ENCODE measurements around the gene OBSCN.

The OBSCN gene

GRCh38 chr1:228194436-228194835 is 13.4 kb upstream of the OBSCN start:
- H3K36me3 ChIP-seq (ENCODE audit: control insufficient read depth in 2 of 2, insufficient read depth in 2 of 2, low read length in 2 of 2) = no peaks in the 10 kb centered on the region
- H3K27ac ChIP-seq (ENCODE audit: low read depth in 2 of 2, low read length in 2 of 2) = no peak overlapping the region
- H3K9ac ChIP-seq (ENCODE audit: low read depth in 1 of 2, low read length in 2 of 2) = no peak overlapping the region
- peaks cover 0 to 6% of the 10 kb centered on the region in 2 donors for H3K9me3 ChIP-seq (ENCODE audit: control insufficient read depth in 2 of 2, low read length in 2 of 2)
- no peaks in the 10 kb centered on the region for H3K27me3 ChIP-seq (ENCODE audit: control insufficient read depth in 2 of 2, insufficient read depth in 2 of 2, low read length in 2 of 2)
- no peaks in the 10 kb centered on the region for H3K4me1 ChIP-seq (ENCODE audit: control insufficient read depth in 2 of 2, insufficient read depth in 2 of 2, low read length in 2 of 2)
- no peak overlapping the region for H3K4me3 ChIP-seq (ENCODE audit: low read length in 2 of 2)

- no peak overlapping the region for H3K27ac ChIP-seq (ENCODE audit: low read depth in 2 of 2, low read length in 2 of 2)
- H3K9ac ChIP-seq (ENCODE audit: low read depth in 1 of 2, low read length in 2 of 2) = no peak overlapping the region
- H3K27me3 ChIP-seq (ENCODE audit: control insufficient read depth in 2 of 2, insufficient read depth in 2 of 2, low read length in 2 of 2) = no peaks in the 10 kb centered on the region
- no peaks in the 10 kb centered on the region for H3K4me1 ChIP-seq (ENCODE audit: control insufficient read depth in 2 of 2, insufficient read depth in 2 of 2, low read length in 2 of 2)
- no peak overlapping the region for H3K4me3 ChIP-seq (ENCODE audit: low read length in 2 of 2)
- peaks cover 0 to 6% of the 10 kb centered on the region in 2 donors for H3K9me3 ChIP-seq (ENCODE audit: control insufficient read depth in 2 of 2, low read length in 2 of 2)
- H3K36me3 ChIP-seq (ENCODE audit: control insufficient read depth in 2 of 2, insufficient read depth in 2 of 2, low read length in 2 of 2) = no peaks in the 10 kb centered on the region
These were observed 12.7 kb upstream of the OBSCN start for GRCh38 chr1:228194921-228195812.

DNA sequence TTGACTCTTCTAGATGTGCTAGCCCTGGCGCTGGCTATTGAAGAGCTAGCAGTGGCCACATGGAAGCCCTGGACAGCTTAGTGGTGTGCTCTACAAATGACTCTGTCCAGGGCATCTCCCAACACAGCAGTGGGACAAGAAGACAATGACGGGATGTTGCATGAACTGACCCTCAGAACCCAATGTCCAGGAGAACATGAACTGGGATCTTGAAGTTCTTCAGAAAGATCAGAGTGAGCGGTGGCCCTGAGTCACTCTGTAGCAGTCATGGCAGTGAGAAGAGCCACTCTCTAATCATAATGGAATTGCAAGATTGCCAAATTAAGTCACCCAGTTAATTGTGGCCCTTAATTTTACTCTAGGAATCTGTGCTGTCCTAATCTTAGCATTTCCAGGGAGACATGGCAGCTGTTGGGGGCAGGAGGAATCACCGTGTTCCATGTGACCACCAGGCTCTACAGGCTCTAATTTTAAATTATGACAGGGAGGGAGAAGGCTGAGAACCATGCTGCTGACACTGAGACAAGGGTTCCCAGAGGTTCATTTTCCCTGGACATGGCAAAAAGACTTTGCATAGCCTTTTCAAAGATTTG is 10.2 kb upstream of the OBSCN start:
- H3K9me3 ChIP-seq (ENCODE audit: control insufficient read depth in 2 of 2, low read length in 2 of 2) = peaks cover 0 to 6% of the 10 kb centered on the region in 2 donors
- no peak overlapping the region for H3K9ac ChIP-seq (ENCODE audit: low read depth in 1 of 2, low read length in 2 of 2)
- H3K27me3 ChIP-seq (ENCODE audit: control insufficient read depth in 2 of 2, insufficient read depth in 2 of 2, low read length in 2 of 2) = no peaks in the 10 kb centered on the region
- no peaks in the 10 kb centered on the region for H3K4me1 ChIP-seq (ENCODE audit: control insufficient read depth in 2 of 2, insufficient read depth in 2 of 2, low read length in 2 of 2)
- no peak overlapping the region for H3K4me3 ChIP-seq (ENCODE audit: low read length in 2 of 2)
- H3K36me3 ChIP-seq (ENCODE audit: control insufficient read depth in 2 of 2, insufficient read depth in 2 of 2, low read length in 2 of 2) = no peaks in the 10 kb centered on the region
- H3K27ac ChIP-seq (ENCODE audit: low read depth in 2 of 2, low read length in 2 of 2) = no peak overlapping the region

GRCh38 chr1:228198977-228199590 is 8.8 kb upstream of the OBSCN start:
- H3K4me1 ChIP-seq (ENCODE audit: control insufficient read depth in 2 of 2, insufficient read depth in 2 of 2, low read length in 2 of 2) = no peaks in the 10 kb centered on the region
- no peaks in the 10 kb centered on the region for H3K27me3 ChIP-seq (ENCODE audit: control insufficient read depth in 2 of 2, insufficient read depth in 2 of 2, low read length in 2 of 2)
- H3K9ac ChIP-seq (ENCODE audit: low read depth in 1 of 2, low read length in 2 of 2) = no peak overlapping the region
- no peak overlapping the region for H3K4me3 ChIP-seq (ENCODE audit: low read length in 2 of 2)
- no peaks in the 10 kb centered on the region for H3K36me3 ChIP-seq (ENCODE audit: control insufficient read depth in 2 of 2, insufficient read depth in 2 of 2, low read length in 2 of 2)
- no peak overlapping the region for H3K27ac ChIP-seq (ENCODE audit: low read depth in 2 of 2, low read length in 2 of 2)
- H3K9me3 ChIP-seq (ENCODE audit: control insufficient read depth in 2 of 2, low read length in 2 of 2) = peaks cover 0 to 6% of the 10 kb centered on the region in 2 donors

DNA sequence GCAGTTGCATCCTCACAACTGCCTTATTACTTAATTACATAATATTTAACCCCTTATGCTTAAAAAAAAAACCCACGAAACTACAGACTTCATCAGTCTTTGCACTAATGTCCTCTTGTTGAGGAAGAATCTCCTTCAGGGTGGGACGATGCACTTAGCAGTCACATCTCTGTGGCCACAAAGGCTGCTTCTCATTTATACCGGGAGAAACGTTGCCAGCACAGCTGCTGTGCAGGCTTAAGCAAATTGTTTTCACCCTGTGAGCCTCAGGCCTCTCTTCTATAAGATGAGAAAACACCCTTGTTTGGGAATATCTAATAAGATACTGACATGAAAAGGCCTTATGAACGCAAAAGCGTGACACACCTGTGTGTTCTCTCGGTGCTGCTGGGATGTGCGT is 2.9 kb upstream of the OBSCN start:
- H3K9ac ChIP-seq (ENCODE audit: low read depth in 1 of 2, low read length in 2 of 2) = no peak overlapping the region
- no peak overlapping the region for H3K4me3 ChIP-seq (ENCODE audit: low read length in 2 of 2)
- H3K4me1 ChIP-seq (ENCODE audit: control insufficient read depth in 2 of 2, insufficient read depth in 2 of 2, low read length in 2 of 2) = no peaks in the 10 kb centered on the region
- no peaks in the 10 kb centered on the region for H3K36me3 ChIP-seq (ENCODE audit: control insufficient read depth in 2 of 2, insufficient read depth in 2 of 2, low read length in 2 of 2)
- H3K9me3 ChIP-seq (ENCODE audit: control insufficient read depth in 2 of 2, low read length in 2 of 2) = no peaks in the 10 kb centered on the region
- H3K27ac ChIP-seq (ENCODE audit: low read depth in 2 of 2, low read length in 2 of 2) = no peak overlapping the region
- peaks cover 0 to 4% of the 10 kb centered on the region in 2 donors for H3K27me3 ChIP-seq (ENCODE audit: control insufficient read depth in 2 of 2, insufficient read depth in 2 of 2, low read length in 2 of 2)

DNA sequence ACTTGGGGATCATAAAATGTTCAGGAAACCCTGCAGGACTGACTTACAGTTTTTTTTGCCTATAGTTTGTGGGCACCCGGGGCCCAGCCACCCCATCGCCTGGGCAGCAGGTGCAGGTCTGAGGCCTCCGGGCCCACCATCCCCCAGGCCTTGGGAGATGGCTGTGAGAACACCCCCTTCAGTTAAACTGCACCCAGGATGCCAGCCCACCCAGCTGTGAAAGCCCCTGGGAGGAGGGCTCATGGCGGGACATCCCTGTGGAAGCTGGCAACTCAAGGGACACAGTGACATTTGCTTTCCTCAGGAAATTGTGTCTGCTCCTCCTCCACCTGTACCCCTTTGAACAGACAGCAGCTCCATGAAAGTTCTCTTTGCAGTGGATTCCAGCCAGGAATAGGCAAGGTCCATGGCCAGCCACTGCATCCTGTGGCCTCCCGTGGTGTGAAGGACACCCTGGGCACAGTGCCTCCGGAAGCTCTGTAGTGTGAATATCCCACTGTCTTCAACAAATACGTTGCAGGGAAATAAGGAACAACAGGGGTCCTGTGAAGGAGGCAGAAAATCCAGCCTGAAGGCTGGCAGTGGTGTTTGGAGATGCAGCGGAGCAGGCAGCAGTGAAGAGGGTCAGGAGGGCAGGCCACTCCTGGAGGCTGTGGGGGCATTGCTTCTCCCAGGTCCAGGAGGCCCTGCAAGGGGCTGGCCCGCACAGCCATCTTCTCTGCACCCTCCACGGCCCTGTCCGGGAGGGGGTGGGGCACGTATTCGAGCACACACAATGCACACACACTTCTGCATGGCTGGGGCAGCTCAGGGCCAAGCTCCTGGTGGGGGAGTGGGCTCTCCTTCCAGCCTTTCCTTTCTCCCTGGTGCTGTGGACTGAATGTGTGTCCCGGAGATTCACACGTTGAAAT is 2.1 kb upstream of the OBSCN start:
- no peaks in the 10 kb centered on the region for H3K9me3 ChIP-seq (ENCODE audit: control insufficient read depth in 2 of 2, low read length in 2 of 2)
- no peak overlapping the region for H3K4me3 ChIP-seq (ENCODE audit: low read length in 2 of 2)
- H3K27ac ChIP-seq (ENCODE audit: low read depth in 2 of 2, low read length in 2 of 2) = no peak overlapping the region
- peaks cover 0 to 4% of the 10 kb centered on the region in 2 donors for H3K27me3 ChIP-seq (ENCODE audit: control insufficient read depth in 2 of 2, insufficient read depth in 2 of 2, low read length in 2 of 2)
- no peaks in the 10 kb centered on the region for H3K4me1 ChIP-seq (ENCODE audit: control insufficient read depth in 2 of 2, insufficient read depth in 2 of 2, low read length in 2 of 2)
- H3K36me3 ChIP-seq (ENCODE audit: control insufficient read depth in 2 of 2, insufficient read depth in 2 of 2, low read length in 2 of 2) = no peaks in the 10 kb centered on the region
- no peak overlapping the region for H3K9ac ChIP-seq (ENCODE audit: low read depth in 1 of 2, low read length in 2 of 2)

GRCh38 chr1:228206582-228207351 is 1.1 kb upstream of the OBSCN start:
- no peak overlapping the region for H3K27ac ChIP-seq (ENCODE audit: low read depth in 2 of 2, low read length in 2 of 2)
- H3K4me1 ChIP-seq (ENCODE audit: control insufficient read depth in 2 of 2, insufficient read depth in 2 of 2, low read length in 2 of 2) = no peaks in the 10 kb centered on the region
- H3K4me3 ChIP-seq (ENCODE audit: low read length in 2 of 2) = no peak overlapping the region
- no peak overlapping the region for H3K9ac ChIP-seq (ENCODE audit: low read depth in 1 of 2, low read length in 2 of 2)
- no peaks in the 10 kb centered on the region for H3K9me3 ChIP-seq (ENCODE audit: control insufficient read depth in 2 of 2, low read length in 2 of 2)
- peaks cover 0 to 4% of the 10 kb centered on the region in 2 donors for H3K27me3 ChIP-seq (ENCODE audit: control insufficient read depth in 2 of 2, insufficient read depth in 2 of 2, low read length in 2 of 2)
- H3K36me3 ChIP-seq (ENCODE audit: control insufficient read depth in 2 of 2, insufficient read depth in 2 of 2, low read length in 2 of 2) = no peaks in the 10 kb centered on the region

DNA sequence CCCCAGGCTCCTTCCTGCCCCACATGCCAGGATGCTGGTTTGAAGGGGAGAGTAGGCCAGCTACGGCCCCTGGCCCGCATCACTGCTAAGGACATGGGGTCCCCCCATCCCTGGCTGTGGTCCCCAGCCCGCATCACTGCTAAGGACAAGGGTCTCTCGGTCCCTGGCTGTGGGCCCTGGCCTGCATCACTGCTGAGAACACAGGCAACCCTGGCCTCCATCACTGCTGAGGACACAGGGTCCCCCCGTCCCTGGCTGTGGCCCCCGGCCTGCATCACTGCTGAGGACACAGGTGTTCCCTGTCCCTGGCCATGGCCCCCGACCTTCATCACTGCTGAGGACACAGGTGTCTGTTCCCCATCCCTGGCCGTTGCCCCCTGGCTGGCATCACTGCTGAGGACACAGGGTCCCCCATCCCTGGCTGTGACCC is 448 bp upstream of the OBSCN start:
- Histone ChIP-seq H3K27me3 (ENCODE audit: control insufficient read depth in 2 of 2, insufficient read depth in 2 of 2, low read length in 2 of 2) (peaks cover 0 to 4% of the 10 kb centered on the region in 2 donors), H3K4me3 (ENCODE audit: low read length in 2 of 2) (no peak overlapping the region), H3K27ac (ENCODE audit: low read depth in 2 of 2, low read length in 2 of 2) (no peak overlapping the region), H3K36me3 (ENCODE audit: control insufficient read depth in 2 of 2, insufficient read depth in 2 of 2, low read length in 2 of 2) (no peaks in the 10 kb centered on the region), H3K9ac (ENCODE audit: low read depth in 1 of 2, low read length in 2 of 2) (no peak overlapping the region), H3K4me1 (ENCODE audit: control insufficient read depth in 2 of 2, insufficient read depth in 2 of 2, low read length in 2 of 2) (no peaks in the 10 kb centered on the region), H3K9me3 (ENCODE audit: control insufficient read depth in 2 of 2, low read length in 2 of 2) (no peaks in the 10 kb centered on the region)

DNA sequence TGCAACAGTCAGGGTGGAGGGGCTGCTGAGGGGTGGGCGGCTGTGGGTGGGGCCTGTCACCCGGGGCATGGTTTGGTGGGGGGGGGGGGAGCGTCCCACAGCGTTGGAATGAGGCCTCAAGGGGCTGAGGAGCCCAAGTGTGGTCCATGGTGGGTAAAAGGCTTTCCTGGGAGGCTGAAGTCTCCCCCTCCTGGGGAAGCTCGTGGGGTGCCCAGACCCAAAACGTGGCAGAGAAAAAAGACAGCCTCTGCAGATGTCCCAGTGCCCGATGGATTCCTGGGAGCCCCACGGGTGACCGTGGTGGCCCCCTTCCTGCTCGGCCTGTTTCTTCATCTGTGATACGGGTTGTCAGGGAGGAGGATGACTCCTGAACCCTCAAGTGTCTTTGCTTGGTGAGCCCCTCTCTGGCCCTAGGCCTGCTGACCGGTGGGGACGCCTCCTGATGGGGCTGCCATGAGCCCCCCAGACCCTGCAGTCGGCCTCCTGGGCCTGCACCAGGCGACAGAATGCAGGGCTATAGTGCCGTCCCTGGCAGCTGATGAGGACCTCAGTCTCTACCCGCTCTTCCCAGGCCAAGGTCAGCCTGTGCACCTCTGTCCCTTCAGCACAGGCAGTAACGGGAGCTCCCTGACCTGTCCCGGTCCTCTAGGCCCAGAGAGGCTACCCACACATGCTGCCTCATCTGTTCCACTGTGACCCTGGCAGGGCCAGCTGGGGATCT is 1.1 kb downstream of the OBSCN start:
- Histone ChIP-seq H3K4me1 (ENCODE audit: control insufficient read depth in 2 of 2, insufficient read depth in 2 of 2, low read length in 2 of 2) (no peaks in the 10 kb centered on the region), H3K9me3 (ENCODE audit: control insufficient read depth in 2 of 2, low read length in 2 of 2) (no peaks in the 10 kb centered on the region), H3K9ac (ENCODE audit: low read depth in 1 of 2, low read length in 2 of 2) (no peak overlapping the region), H3K36me3 (ENCODE audit: control insufficient read depth in 2 of 2, insufficient read depth in 2 of 2, low read length in 2 of 2) (no peaks in the 10 kb centered on the region), H3K27me3 (ENCODE audit: control insufficient read depth in 2 of 2, insufficient read depth in 2 of 2, low read length in 2 of 2) (peaks cover 0 to 4% of the 10 kb centered on the region in 2 donors), H3K27ac (ENCODE audit: low read depth in 2 of 2, low read length in 2 of 2) (no peak overlapping the region), H3K4me3 (ENCODE audit: low read length in 2 of 2) (no peak overlapping the region)

All from mucosa of rectum (tissue), 2 donors.